Hepatic stellate cell (primary cell): Measurements from ENCODE around the gene LGALS3BP.
"Not testable (repeated sequence)": the region's sequence is repeated elsewhere in the genome, so short reads cannot be mapped to it uniquely, and the experiment has no call there.

Experiments used
- DNase-seq: peaks from one replicate; pipeline ENCODE4 v3.0.0; 2011; ENCODE audit warnings: low spot score

Gene LGALS3BP

GRCh38 chr17:78962345-78962983 lies 17.3 kb downstream of the LGALS3BP start:
- peak; percentile 49 for DNase-seq

- no peak for DNase-seq
Observed at GRCh38 chr17:78961571-78961970, 18.2 kb downstream of the LGALS3BP start.

GRCh38 chr17:78960928-78961327 lies 18.8 kb downstream of the LGALS3BP start:
- DNase-seq, result no peak

- no peak for DNase-seq
Observed at GRCh38 chr17:78959803-78960202, 19.9 kb downstream of the LGALS3BP start.

- peak; percentile 25 for DNase-seq
Observed at GRCh38 chr17:78958641-78959127, 21.0 kb downstream of the LGALS3BP start.

GRCh38 chr17:78957128-78957527 lies 22.6 kb downstream of the LGALS3BP start:
- DNase-seq, result peak; percentile 19

- DNase-seq, result no peak
Observed at GRCh38 chr17:78956254-78956653, 23.5 kb downstream of the LGALS3BP start.

- no peak for DNase-seq
Observed at GRCh38 chr17:78954684-78955083, 25.0 kb downstream of the LGALS3BP start.

GRCh38 chr17:78953356-78954350 lies 26.1 kb downstream of the LGALS3BP start:
- DNase-seq, result no peak

GRCh38 chr17:78952706-78953105 lies 27.0 kb downstream of the LGALS3BP start:
- DNase-seq, result no peak

GRCh38 chr17:78951967-78952551 lies 27.7 kb downstream of the LGALS3BP start:
- no peak for DNase-seq

GRCh38 chr17:78950870-78951269 lies 28.9 kb downstream of the LGALS3BP start:
- no peak for DNase-seq

GRCh38 chr17:78947235-78948149 lies 32.2 kb downstream of the LGALS3BP start:
- DNase-seq, result no peak

- DNase-seq, result no peak
Observed at GRCh38 chr17:78946631-78947030, 33.1 kb downstream of the LGALS3BP start.

GRCh38 chr17:78946131-78946530 lies 33.6 kb downstream of the LGALS3BP start:
- DNase-seq, result no peak

- DNase-seq, result not testable (repeated sequence)
Observed at GRCh38 chr17:78945455-78945854, 34.3 kb downstream of the LGALS3BP start.

- DNase-seq, result no peak
Observed at GRCh38 chr17:78944956-78945355, 34.8 kb downstream of the LGALS3BP start.

- no peak for DNase-seq
Observed at GRCh38 chr17:78944026-78944425, 35.7 kb downstream of the LGALS3BP start.

- no peak for DNase-seq
Observed at GRCh38 chr17:78940708-78941107, 39.0 kb downstream of the LGALS3BP start.

- DNase-seq, result no peak
Observed at GRCh38 chr17:78940258-78940657, 39.5 kb downstream of the LGALS3BP start.

GRCh38 chr17:78939615-78940014 lies 40.1 kb downstream of the LGALS3BP start:
- DNase-seq, result no peak

GRCh38 chr17:78937561-78937960 lies 42.2 kb downstream of the LGALS3BP start:
- no peak for DNase-seq
